Right lobe of liver (tissue), 4 donors: ENCODE data around the gene OR12D3.

Experiments used
- CTCF ChIP-seq, 4 donors: fragments of 200-600 bp in 3 of 4; fragments of 450-650 bp in 1 of 4; IDR thresholded peaks; one replicate each; pipeline versions ENCODE4 v1.5.1 to v1.8.0; 2016 to 2022; ENCODE audit warnings: antibody characterized with exemption in 4 of 4, mild to moderate bottlenecking in 2 of 4
- POLR2A ChIP-seq: fragments of 450-650 bp; IDR thresholded peaks from one replicate; pipeline ENCODE4 v1.6.1; 2017; ENCODE audit warnings: antibody characterized with exemption, mild to moderate bottlenecking
- donor health status: DM: no; HTN: no; CAD: no.
- donor health status: DM: no; HTN: no; CAD: no.
- donor health status: DM: no; HTN: yes; CAD: no.

GRCh38 chr6:29336269-29336668 lies 38.8 kb downstream of the OR12D3 start:
- TF ChIP-seq CTCF (IDR thresholded peaks at IDR 0.05) (no peak), POLR2A (no peak)
